Endodermal cell (in vitro differentiated cells): ENCODE measurements around the gene UROC1. TPM values are rescaled to one million over a fixed set of nuclear protein-coding genes. Genes with fewer than 3 reads are reported as not detected.

ENCODE experiments used
- DNase-seq: peaks from one replicate; pipeline ENCODE4 v3.0.0-alpha.2; 2017
- H3K27ac ChIP-seq: 2 replicates; pipeline ENCODE4 v1.5.1; 2013; ENCODE audit warnings: mild to moderate bottlenecking, low read depth, low read length, moderate library complexity
- H3K27me3 ChIP-seq: 2 replicates; pipeline ENCODE4 v1.6.1; 2013; ENCODE audit warnings: mild to moderate bottlenecking, low read length, moderate library complexity; ENCODE audit not compliant: insufficient read depth, control insufficient read depth, poor library complexity, severe bottlenecking
- H3K36me3 ChIP-seq: 2 replicates; pipeline ENCODE4 v1.7.0; 2013; ENCODE audit warnings: mild to moderate bottlenecking, low read length, moderate library complexity; ENCODE audit not compliant: control insufficient read depth, insufficient read depth
- H3K4me1 ChIP-seq: one replicate; pipeline ENCODE4 v1.7.0; 2013; ENCODE audit warnings: low read length; ENCODE audit not compliant: control insufficient read depth, insufficient read depth
- H3K4me3 ChIP-seq: 2 replicates; pipeline ENCODE4 v1.5.1; 2013; ENCODE audit warnings: mild to moderate bottlenecking, low read length, moderate library complexity
- H3K9ac ChIP-seq: 2 replicates; pipeline ENCODE4 v1.6.1; 2013; ENCODE audit warnings: mild to moderate bottlenecking, low read length, moderate library complexity; ENCODE audit not compliant: poor library complexity, severe bottlenecking; ENCODE audit errors: extremely low read depth
- H3K9me3 ChIP-seq: 2 replicates; pipeline ENCODE4 v1.6.1; 2013; ENCODE audit warnings: mild to moderate bottlenecking, low read length, moderate library complexity; ENCODE audit not compliant: control insufficient read depth
- H3K27ac Mint-ChIP-seq: 2 replicates; pipeline ENCODE4 v1.8.0; 2020; ENCODE audit warnings: mixed read lengths
- H3K27me3 Mint-ChIP-seq: 2 replicates; pipeline ENCODE4 v1.8.0; 2021; ENCODE audit warnings: mild to moderate bottlenecking, mixed read lengths; ENCODE audit not compliant: insufficient read depth
- H3K36me3 Mint-ChIP-seq: 2 replicates; pipeline ENCODE4 v1.8.0; 2020; ENCODE audit warnings: low read depth, mixed read lengths
- H3K4me1 Mint-ChIP-seq: 2 replicates; pipeline ENCODE4 v1.8.0; 2020; ENCODE audit warnings: mixed read lengths
- H3K4me3 Mint-ChIP-seq: 2 replicates; pipeline ENCODE4 v1.8.0; 2020; ENCODE audit warnings: mild to moderate bottlenecking, moderate library complexity, mixed read lengths
- H3K9me3 Mint-ChIP-seq: 2 replicates; pipeline ENCODE4 v1.8.0; 2020; ENCODE audit warnings: mild to moderate bottlenecking, mixed read lengths
- WGBS, 2 experiments: methylation state at CpG; one replicate each; pipeline versions ENCODE4 v1.1.5 to v1.1.7; 2013; ENCODE audit warnings: missing lambda C conversion rate in 2 of 2, mixed read lengths in 1 of 2; ENCODE audit not compliant: insufficient coverage in 1 of 2, insufficient read length in 1 of 2; 5-methylcytosine and 5-hydroxymethylcytosine counted together
- total RNA-seq, 2 donors: library from RNA; stranded (reverse); fragmentation: NEBNext Ultra II Directional in 1 of 2; extraction: Animal tissue kit (Norgen Biotek cat#: 25700) in 1 of 2; gene quantifications; 2 replicates in 1 of 2; 3 replicates in 1 of 2; pipeline ENCODE4 v1.2.1, GENCODE V29; 2021
- TF ChIP-seq, protein P1 (sequence below): fragments of 200-600 bp; sonication (generic); conservative IDR thresholded peaks from 2 replicates; pipeline ENCODE4 v1.5.0; 2021; ENCODE audit warnings: antibody characterized with exemption, mild to moderate bottlenecking

UROC1 gene
- total RNA-seq, 2 donors from 2014 or later = not detected

DNA sequence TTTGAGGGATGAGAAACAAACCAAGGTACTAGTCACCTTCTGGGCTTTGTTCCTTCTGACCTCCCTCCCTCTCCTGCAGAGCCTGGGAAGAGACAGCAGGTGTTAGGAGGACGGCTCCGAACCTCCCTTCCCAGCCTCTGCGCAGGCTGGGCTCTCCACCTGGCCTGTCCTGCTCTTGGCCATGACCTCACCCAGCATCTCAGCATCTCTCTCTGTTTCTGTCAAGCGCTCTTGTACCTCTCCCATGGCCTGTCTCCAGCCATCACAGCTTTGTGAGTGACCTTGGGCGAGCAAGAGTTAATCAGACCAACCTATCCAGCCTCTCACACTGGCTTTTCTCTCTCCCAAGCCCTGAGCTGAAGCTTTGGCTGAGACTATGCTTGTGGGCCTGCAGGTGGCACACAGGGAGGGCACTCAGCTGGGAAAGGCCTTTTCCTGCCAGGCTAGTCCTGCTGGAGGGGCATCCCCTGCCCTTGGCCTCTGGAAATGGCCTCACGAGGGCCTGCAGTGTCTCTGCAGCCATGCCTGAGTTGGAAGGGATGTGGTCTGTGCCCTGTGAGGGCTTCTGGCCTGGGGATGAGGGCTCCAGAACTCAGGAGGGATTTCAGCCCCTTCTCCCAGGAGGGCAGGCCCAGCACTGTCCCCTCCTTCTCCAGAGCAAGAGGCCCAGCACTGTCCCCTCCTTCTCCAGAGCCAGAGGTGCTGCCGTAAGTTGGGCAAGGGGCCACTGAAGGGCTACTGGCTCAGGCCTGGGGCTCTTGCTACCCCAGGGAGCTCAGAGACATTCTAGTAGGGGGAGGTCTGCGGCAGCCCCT is 8.5 kb upstream of the UROC1 start:
- H3K4me3 Mint-ChIP-seq = no peak overlapping the region
- Histone ChIP-seq H3K27ac (no peak overlapping the region), H3K4me3 (no peak overlapping the region), H3K4me1 (no peaks in the 10 kb centered on the region), H3K27me3 (peaks cover 27% of the 10 kb centered on the region), H3K9ac (no peak overlapping the region), H3K9me3 (no peaks in the 10 kb centered on the region), H3K36me3 (no peaks in the 10 kb centered on the region)
- H3K4me1 Mint-ChIP-seq = no peaks in the 10 kb centered on the region
- H3K27me3 Mint-ChIP-seq = peaks cover 31% of the 10 kb centered on the region
- WGBS, 2 experiments = 89 to 91% methylated on average over 3 to 8 of the region's 8 CpGs
- no peaks in the 10 kb centered on the region for H3K36me3 Mint-ChIP-seq
- no peak for DNase-seq
- TF ChIP-seq, protein P1, sequence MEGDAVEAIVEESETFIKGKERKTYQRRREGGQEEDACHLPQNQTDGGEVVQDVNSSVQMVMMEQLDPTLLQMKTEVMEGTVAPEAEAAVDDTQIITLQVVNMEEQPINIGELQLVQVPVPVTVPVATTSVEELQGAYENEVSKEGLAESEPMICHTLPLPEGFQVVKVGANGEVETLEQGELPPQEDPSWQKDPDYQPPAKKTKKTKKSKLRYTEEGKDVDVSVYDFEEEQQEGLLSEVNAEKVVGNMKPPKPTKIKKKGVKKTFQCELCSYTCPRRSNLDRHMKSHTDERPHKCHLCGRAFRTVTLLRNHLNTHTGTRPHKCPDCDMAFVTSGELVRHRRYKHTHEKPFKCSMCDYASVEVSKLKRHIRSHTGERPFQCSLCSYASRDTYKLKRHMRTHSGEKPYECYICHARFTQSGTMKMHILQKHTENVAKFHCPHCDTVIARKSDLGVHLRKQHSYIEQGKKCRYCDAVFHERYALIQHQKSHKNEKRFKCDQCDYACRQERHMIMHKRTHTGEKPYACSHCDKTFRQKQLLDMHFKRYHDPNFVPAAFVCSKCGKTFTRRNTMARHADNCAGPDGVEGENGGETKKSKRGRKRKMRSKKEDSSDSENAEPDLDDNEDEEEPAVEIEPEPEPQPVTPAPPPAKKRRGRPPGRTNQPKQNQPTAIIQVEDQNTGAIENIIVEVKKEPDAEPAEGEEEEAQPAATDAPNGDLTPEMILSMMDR = peak; percentile 19
- H3K27ac Mint-ChIP-seq = no peak overlapping the region
- no peaks in the 10 kb centered on the region for H3K9me3 Mint-ChIP-seq

DNA sequence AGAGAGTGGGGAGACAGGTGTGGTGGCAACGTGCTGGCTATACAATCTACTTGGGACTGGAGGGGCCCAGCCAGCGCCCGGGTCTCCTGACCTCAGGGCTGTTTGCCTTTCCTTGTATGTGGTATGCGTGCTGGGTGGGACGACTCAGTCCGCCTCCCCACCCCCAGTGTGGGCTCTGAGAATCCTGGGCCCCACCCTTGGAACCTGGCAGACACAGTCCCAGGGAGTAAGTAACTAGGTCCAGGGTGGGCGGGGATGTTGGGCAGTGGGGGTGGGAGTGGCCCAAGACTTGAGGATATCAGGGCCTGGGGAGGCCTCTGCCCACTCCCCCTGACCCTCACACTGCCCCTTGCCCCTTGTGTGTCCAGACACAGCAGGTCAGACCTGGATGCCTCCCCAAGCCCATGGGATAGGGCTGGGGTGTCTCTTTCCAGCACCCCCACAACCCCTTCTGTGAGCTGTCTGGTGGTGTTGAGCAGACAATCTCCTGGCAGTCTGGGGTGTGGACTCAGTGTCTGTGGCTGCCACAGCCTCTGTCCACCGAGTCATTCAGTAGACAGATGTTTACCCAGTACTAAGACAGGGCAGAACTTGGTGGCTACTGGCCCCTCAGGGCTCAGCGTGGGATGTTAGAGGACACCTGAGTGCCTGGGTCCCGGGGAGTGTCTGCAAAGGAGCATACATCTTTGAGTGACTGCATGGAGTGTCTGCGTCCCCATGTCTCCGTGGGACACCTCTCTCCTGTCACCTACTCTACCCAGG is 7.7 kb upstream of the UROC1 start:
- Histone ChIP-seq H3K27me3 (peaks cover 27% of the 10 kb centered on the region), H3K4me1 (no peaks in the 10 kb centered on the region), H3K27ac (no peak overlapping the region), H3K9ac (no peak overlapping the region), H3K4me3 (no peak overlapping the region), H3K9me3 (no peaks in the 10 kb centered on the region), H3K36me3 (no peaks in the 10 kb centered on the region)
- TF ChIP-seq, protein P1 = no peak
- Mint-ChIP-seq H3K9me3 (no peaks in the 10 kb centered on the region), H3K4me3 (peak overlapping the region; percentile 59), H3K4me1 (no peaks in the 10 kb centered on the region), H3K27ac (no peak overlapping the region), H3K27me3 (peaks cover 31% of the 10 kb centered on the region), H3K36me3 (no peaks in the 10 kb centered on the region)
- no peak for DNase-seq
- WGBS, 2 experiments = 86 to 90% methylated on average over 5 to 12 of the region's 12 CpGs

DNA sequence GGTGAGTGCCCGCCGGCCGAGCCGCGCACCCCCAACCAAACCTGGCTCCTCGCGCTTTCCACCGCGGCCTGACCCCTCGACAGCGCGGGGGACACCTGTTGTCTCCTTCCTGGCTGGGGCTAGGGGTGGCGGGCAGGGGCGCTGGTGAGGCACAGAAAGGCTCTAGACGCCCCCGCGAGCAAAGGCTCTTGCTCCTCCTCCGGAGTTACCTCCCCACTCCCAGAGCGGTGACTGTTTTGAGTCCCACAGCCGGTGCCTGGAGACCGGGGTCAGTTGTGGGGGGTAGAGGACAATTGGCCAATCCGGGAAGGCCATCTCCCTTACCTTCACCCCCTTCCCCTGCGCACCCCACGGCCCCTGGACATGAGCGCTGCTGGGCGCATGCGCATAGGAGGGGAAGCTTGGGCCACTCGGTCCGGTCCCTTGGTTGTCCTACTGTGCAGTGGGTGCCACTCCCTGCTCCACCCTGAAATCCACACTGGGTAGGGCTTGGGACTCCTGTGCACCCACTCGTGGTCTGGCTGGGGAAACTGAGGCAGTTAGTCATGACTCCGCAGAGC is 6.9 kb upstream of the UROC1 start:
- Mint-ChIP-seq H3K4me3 (peak overlapping the region; percentile 59), H3K36me3 (no peaks in the 10 kb centered on the region), H3K27ac (no peak overlapping the region), H3K9me3 (no peaks in the 10 kb centered on the region), H3K4me1 (peaks cover 2% of the 10 kb centered on the region), H3K27me3 (peaks cover 31% of the 10 kb centered on the region)
- no peak overlapping the region for H3K27ac ChIP-seq
- DNase-seq = no peak
- H3K27me3 ChIP-seq = peaks cover 27% of the 10 kb centered on the region
- H3K4me3 ChIP-seq = peak overlapping the region; percentile 72
- H3K9me3 ChIP-seq = no peaks in the 10 kb centered on the region
- no peaks in the 10 kb centered on the region for H3K4me1 ChIP-seq
- H3K9ac ChIP-seq = no peak overlapping the region
- H3K36me3 ChIP-seq = no peaks in the 10 kb centered on the region
- 21 to 24% methylated on average over 13 to 31 of the region's 31 CpGs for WGBS, 2 experiments
- TF ChIP-seq, protein P1 = no peak
